Endodermal cell (in vitro differentiated cells): ENCODE data around the gene CNKSR1. TPM values are rescaled to one million over a fixed set of nuclear protein-coding genes. Genes with fewer than 3 reads are reported as not detected.
A peak's percentile ranks its signal among the peaks of the same experiment; 100 is the strongest.

ENCODE experiments used
- DNase-seq: peaks from one replicate; pipeline ENCODE4 v3.0.0-alpha.2; 2017
- H3K27ac ChIP-seq: 2 replicates; pipeline ENCODE4 v1.5.1; 2013; ENCODE audit warnings: mild to moderate bottlenecking, low read depth, low read length, moderate library complexity
- H3K27me3 ChIP-seq: 2 replicates; pipeline ENCODE4 v1.6.1; 2013; ENCODE audit warnings: mild to moderate bottlenecking, low read length, moderate library complexity; ENCODE audit not compliant: insufficient read depth, control insufficient read depth, poor library complexity, severe bottlenecking
- H3K36me3 ChIP-seq: 2 replicates; pipeline ENCODE4 v1.7.0; 2013; ENCODE audit warnings: mild to moderate bottlenecking, low read length, moderate library complexity; ENCODE audit not compliant: control insufficient read depth, insufficient read depth
- H3K4me1 ChIP-seq: one replicate; pipeline ENCODE4 v1.7.0; 2013; ENCODE audit warnings: low read length; ENCODE audit not compliant: control insufficient read depth, insufficient read depth
- H3K4me3 ChIP-seq: 2 replicates; pipeline ENCODE4 v1.5.1; 2013; ENCODE audit warnings: mild to moderate bottlenecking, low read length, moderate library complexity
- H3K9ac ChIP-seq: 2 replicates; pipeline ENCODE4 v1.6.1; 2013; ENCODE audit warnings: mild to moderate bottlenecking, low read length, moderate library complexity; ENCODE audit not compliant: poor library complexity, severe bottlenecking; ENCODE audit errors: extremely low read depth
- H3K9me3 ChIP-seq: 2 replicates; pipeline ENCODE4 v1.6.1; 2013; ENCODE audit warnings: mild to moderate bottlenecking, low read length, moderate library complexity; ENCODE audit not compliant: control insufficient read depth
- H3K27ac Mint-ChIP-seq: 2 replicates; pipeline ENCODE4 v1.8.0; 2020; ENCODE audit warnings: mixed read lengths
- H3K27me3 Mint-ChIP-seq: 2 replicates; pipeline ENCODE4 v1.8.0; 2021; ENCODE audit warnings: mild to moderate bottlenecking, mixed read lengths; ENCODE audit not compliant: insufficient read depth
- H3K36me3 Mint-ChIP-seq: 2 replicates; pipeline ENCODE4 v1.8.0; 2020; ENCODE audit warnings: low read depth, mixed read lengths
- H3K4me1 Mint-ChIP-seq: 2 replicates; pipeline ENCODE4 v1.8.0; 2020; ENCODE audit warnings: mixed read lengths
- H3K4me3 Mint-ChIP-seq: 2 replicates; pipeline ENCODE4 v1.8.0; 2020; ENCODE audit warnings: mild to moderate bottlenecking, moderate library complexity, mixed read lengths
- H3K9me3 Mint-ChIP-seq: 2 replicates; pipeline ENCODE4 v1.8.0; 2020; ENCODE audit warnings: mild to moderate bottlenecking, mixed read lengths
- CTCF ChIP-seq: fragments of 200-600 bp; sonication (generic); conservative IDR thresholded peaks from 2 replicates; pipeline ENCODE4 v1.5.0; 2021; ENCODE audit warnings: antibody characterized with exemption, mild to moderate bottlenecking
- WGBS, 2 experiments: methylation state at CpG; one replicate each; pipeline versions ENCODE4 v1.1.5 to v1.1.7; 2013; ENCODE audit warnings: missing lambda C conversion rate in 2 of 2, mixed read lengths in 1 of 2; ENCODE audit not compliant: insufficient coverage in 1 of 2, insufficient read length in 1 of 2; 5-methylcytosine and 5-hydroxymethylcytosine counted together
- total RNA-seq, 2 donors: library from RNA; stranded (reverse); fragmentation: NEBNext Ultra II Directional in 1 of 2; extraction: Animal tissue kit (Norgen Biotek cat#: 25700) in 1 of 2; gene quantifications; 2 replicates in 1 of 2; 3 replicates in 1 of 2; pipeline ENCODE4 v1.2.1, GENCODE V29; 2021

Gene CNKSR1
- total RNA-seq, 2 donors from 2014 or later, result 35.8 to 44.1 TPM

DNA sequence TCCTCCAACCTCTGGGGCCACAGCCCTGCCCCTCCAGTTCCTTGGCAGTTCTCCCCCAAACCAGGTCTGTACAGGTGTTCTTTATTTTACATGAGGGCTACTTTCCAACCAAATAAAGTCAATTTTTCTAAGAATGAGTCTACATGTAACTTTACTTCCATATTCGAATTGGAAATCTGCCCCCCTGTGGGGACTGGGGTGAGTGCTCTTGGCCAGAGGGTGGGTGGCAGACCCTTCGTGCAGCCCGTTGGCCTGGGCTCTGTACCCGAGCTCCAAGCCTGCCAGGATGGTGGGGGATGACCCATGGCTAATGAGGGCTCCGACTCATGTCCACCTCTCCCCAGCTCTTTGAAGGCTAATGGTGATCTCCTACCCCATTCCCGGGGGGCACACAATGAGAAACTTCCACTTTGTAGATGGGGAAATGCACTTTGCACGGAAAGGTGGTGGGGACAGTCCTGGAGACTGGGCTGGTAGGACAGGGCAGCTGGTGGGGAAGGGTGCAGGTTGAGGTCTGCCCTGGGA, 12.5 kb downstream of the CNKSR1 start:
- Mint-ChIP-seq H3K27me3 (peaks cover 5% of the 10 kb centered on the region), H3K36me3 (peaks cover 29% of the 10 kb centered on the region), H3K27ac (peak overlapping the region; percentile 65), H3K4me3 (no peak overlapping the region), H3K9me3 (no peaks in the 10 kb centered on the region), H3K4me1 (peaks cover 6% of the 10 kb centered on the region)
- no peaks in the 10 kb centered on the region for H3K9me3 ChIP-seq
- TF ChIP-seq CTCF, result no peak
- H3K36me3 ChIP-seq, result peaks cover 5% of the 10 kb centered on the region
- no peaks in the 10 kb centered on the region for H3K4me1 ChIP-seq
- H3K9ac ChIP-seq, result no peak overlapping the region
- no peaks in the 10 kb centered on the region for H3K27me3 ChIP-seq
- H3K4me3 ChIP-seq, result no peak overlapping the region
- WGBS, 2 experiments, result 89 to 100% methylated on average over 3 to 7 of the region's 7 CpGs
- H3K27ac ChIP-seq, result no peak overlapping the region
- DNase-seq, result no peak

GRCh38 chr1:26190373-26190987, 13.2 kb downstream of the CNKSR1 start, which contains the start of gene CATSPER4:
CATSPER4 (plus strand) TSS chr1:26190602; CDS start chr1:26190628, 26 bp downstream.
- Histone ChIP-seq H3K9ac (no peak within 1 kb of the TSS), H3K9me3 (no peaks in the 10 kb centered on the region), H3K27me3 (no peaks in the 10 kb centered on the region), H3K4me3 (no peak within 1 kb of the TSS), H3K36me3 (peaks cover 5% of the 10 kb centered on the region), H3K27ac (no peak within 1 kb of the TSS), H3K4me1 (no peaks in the 10 kb centered on the region)
- no peaks in the 10 kb centered on the region for H3K9me3 Mint-ChIP-seq
- H3K4me3 Mint-ChIP-seq, result no peak within 1 kb of the TSS
- peaks cover 5% of the 10 kb centered on the region for H3K27me3 Mint-ChIP-seq
- TF ChIP-seq CTCF, result peak; percentile 81
- peaks cover 26% of the 10 kb centered on the region for H3K36me3 Mint-ChIP-seq
- peak within 1 kb of the TSS; percentile 69 for H3K27ac Mint-ChIP-seq
- H3K4me1 Mint-ChIP-seq, result peaks cover 6% of the 10 kb centered on the region
- peak; percentile 96 for DNase-seq
- WGBS, 2 experiments, result 41 to 61% methylated on average over 11 to 16 of the region's 16 CpGs

- no peak overlapping the region for H3K27ac Mint-ChIP-seq
- Histone ChIP-seq H3K27me3 (no peaks in the 10 kb centered on the region), H3K4me3 (no peak overlapping the region), H3K9ac (no peak overlapping the region), H3K9me3 (no peaks in the 10 kb centered on the region), H3K36me3 (peaks cover 5% of the 10 kb centered on the region), H3K4me1 (no peaks in the 10 kb centered on the region), H3K27ac (no peak overlapping the region)
- H3K4me1 Mint-ChIP-seq, result peaks cover 6% of the 10 kb centered on the region
- H3K9me3 Mint-ChIP-seq, result no peaks in the 10 kb centered on the region
- no peak overlapping the region for H3K4me3 Mint-ChIP-seq
- peaks cover 17% of the 10 kb centered on the region for H3K36me3 Mint-ChIP-seq
- TF ChIP-seq CTCF, result no peak
- 71 to 88% methylated on average over 1 to 3 of the region's 3 CpGs for whole genome bisulfite sequencing, 2 experiments
- peaks cover 9% of the 10 kb centered on the region for H3K27me3 Mint-ChIP-seq
- no peak for DNase-seq
These were observed 14.4 kb downstream of the CNKSR1 start for GRCh38 chr1:26191739-26192138.
